IMR-90 (cell line): ENCODE results near the gene NAB1. TPM values are rescaled to one million over a fixed set of nuclear protein-coding genes. Genes with fewer than 3 reads are reported as not detected.

Source experiments
- ATAC-seq: fragments of 200-7000 bp; cut with Tn5 transposase; 2 replicates; pipeline ENCODE4 v1.9.1; 2020; ENCODE audit warnings: low read depth, mild to moderate bottlenecking, moderate library complexity
- BruUV-seq: library from RNA; stranded (reverse); fragments of 400-500 nt; replicated peaks from 2 replicates; lab custom pipeline; 2021; lab: Mats Ljungman, UMichigan
- CTCF ChIA-PET: fragments of 300-600 bp; formaldehyde crosslinking; extraction: SDS; loops from one replicate; lab custom pipeline; 2021; ENCODE audit warnings: antibody characterized with exemption; lab: Yijun Ruan, JAX
- POLR2A ChIA-PET: fragments of 300-600 bp; sonication (Branson Sonifier 250); formaldehyde crosslinking; loops from one replicate; lab custom pipeline; 2022; ENCODE audit warnings: antibody characterized with exemption; ENCODE audit not compliant: unreplicated experiment; lab: Charles Lee
- DNase-seq: peaks from one replicate; pipeline ENCODE4 v3.0.0; 2013
- H2AFZ ChIP-seq: replicated peaks from 2 replicates; pipeline ENCODE3; 2013; ENCODE audit warnings: low read length, mild to moderate bottlenecking; ENCODE audit not compliant: poor library complexity
- H2AK5ac ChIP-seq: 2 replicates; pipeline ENCODE4 v1.6.1; 2013; ENCODE audit warnings: low read depth, low read length, inconsistent platforms
- H2AK9ac ChIP-seq: replicated peaks from 2 replicates; pipeline ENCODE3; 2013; ENCODE audit warnings: mild to moderate bottlenecking, low read depth, low read length, moderate library complexity; ENCODE audit not compliant: poor library complexity
- H2BK120ac ChIP-seq: 2 replicates; pipeline ENCODE4 v1.6.1; 2013; ENCODE audit warnings: low read depth, low read length, inconsistent platforms
- H2BK15ac ChIP-seq: 3 replicates; pipeline ENCODE4 v1.6.1; 2013; ENCODE audit warnings: low read depth, low read length, inconsistent platforms
- H2BK20ac ChIP-seq: 2 replicates; pipeline ENCODE4 v1.6.1; 2013; ENCODE audit warnings: low read depth, mild to moderate bottlenecking, inconsistent platforms, low read length, moderate library complexity
- H2BK5ac ChIP-seq: 2 replicates; pipeline ENCODE4 v1.6.1; 2013; ENCODE audit warnings: mild to moderate bottlenecking, low read depth, low read length, inconsistent platforms; ENCODE audit not compliant: poor library complexity, severe bottlenecking
- H3K14ac ChIP-seq: replicated peaks from 2 replicates; pipeline ENCODE4 v1.6.1; 2013; ENCODE audit warnings: low read depth, low read length, inconsistent platforms
- H3K18ac ChIP-seq: 2 replicates; pipeline ENCODE4 v1.6.1; 2013; ENCODE audit warnings: low read depth, low read length, control low read depth
- H3K23ac ChIP-seq: 2 replicates; pipeline ENCODE4 v1.6.1; 2013; ENCODE audit warnings: low read depth, low read length, inconsistent platforms
- H3K27ac ChIP-seq: 2 replicates; pipeline ENCODE4 v1.5.1; 2013; ENCODE audit warnings: mild to moderate bottlenecking, control low read depth, low read length; ENCODE audit not compliant: insufficient read depth
- H3K27me3 ChIP-seq: 2 replicates; pipeline ENCODE4 v1.6.1; 2013; ENCODE audit warnings: low read length; ENCODE audit not compliant: control insufficient read depth, insufficient read depth
- H3K36me3 ChIP-seq: 2 replicates; pipeline ENCODE4 v1.6.1; 2013; ENCODE audit warnings: low read length, mixed read lengths; ENCODE audit not compliant: control insufficient read depth, insufficient read depth
- H3K4ac ChIP-seq: 2 replicates; pipeline ENCODE4 v1.6.1; 2013; ENCODE audit warnings: low read depth, low read length, inconsistent platforms
- H3K4me1 ChIP-seq: 2 replicates; pipeline ENCODE4 v1.6.1; 2013; ENCODE audit warnings: low read length, mixed read lengths; ENCODE audit not compliant: control insufficient read depth, insufficient read depth
- H3K4me2 ChIP-seq: 2 replicates; pipeline ENCODE4 v1.6.1; 2013; ENCODE audit warnings: low read depth, mild to moderate bottlenecking, control low read depth, low read length, moderate library complexity
- H3K4me3 ChIP-seq: 2 replicates; pipeline ENCODE4 v1.5.1; 2013; ENCODE audit warnings: low read depth, mild to moderate bottlenecking, control low read depth, low read length, moderate library complexity; ENCODE audit not compliant: insufficient read depth
- H3K56ac ChIP-seq: 2 replicates; pipeline ENCODE4 v1.6.1; 2013; ENCODE audit warnings: low read length, inconsistent platforms; ENCODE audit not compliant: insufficient read depth; ENCODE audit errors: extremely low read depth
- H3K79me1 ChIP-seq, 2 experiments: 2 replicates each; pipeline ENCODE4 v1.6.1; 2013; ENCODE audit warnings: low read length in 2 of 2, inconsistent platforms in 1 of 2, low read depth in 1 of 2
- H3K9ac ChIP-seq: 2 replicates; pipeline ENCODE4 v1.6.1; 2013; ENCODE audit warnings: low read depth, low read length, control low read depth
- H3K9me1 ChIP-seq: 2 replicates; pipeline ENCODE4 v1.6.1; 2013; ENCODE audit warnings: low read length, inconsistent platforms; ENCODE audit not compliant: insufficient read depth
- H3K9me3 ChIP-seq: 2 replicates; pipeline ENCODE4 v1.6.1; 2013; ENCODE audit warnings: low read length; ENCODE audit not compliant: control insufficient read depth, insufficient read depth
- H4K20me1 ChIP-seq: 2 replicates; pipeline ENCODE4 v1.6.1; 2013; ENCODE audit warnings: low read length, inconsistent platforms; ENCODE audit not compliant: insufficient read depth
- H4K5ac ChIP-seq: 2 replicates; pipeline ENCODE4 v1.6.1; 2013; ENCODE audit warnings: mild to moderate bottlenecking, low read depth, low read length, control low read depth
- H4K8ac ChIP-seq, 2 experiments: 2 replicates each; pipeline ENCODE4 v1.6.1; 2013; ENCODE audit warnings: low read depth in 2 of 2, low read length in 2 of 2, control low read depth in 1 of 2, inconsistent platforms in 1 of 2
- H4K91ac ChIP-seq: 2 replicates; pipeline ENCODE4 v1.6.1; 2013; ENCODE audit warnings: low read depth, low read length, inconsistent platforms; ENCODE audit not compliant: insufficient read depth
- CEBPB ChIP-seq: IDR thresholded peaks from 2 replicates; pipeline ENCODE4 v1.6.1; 2012; ENCODE audit warnings: low read depth, low read length, improper control_type of control experiment
- MAZ ChIP-seq: IDR thresholded peaks from 2 replicates; pipeline ENCODE4 v1.6.1; 2012; ENCODE audit warnings: low read depth, mild to moderate bottlenecking, low read length, improper control_type of control experiment, moderate library complexity, borderline replicate concordance
- MXI1 ChIP-seq: IDR thresholded peaks from 2 replicates; pipeline ENCODE4 v1.6.1; 2012; ENCODE audit warnings: low read depth, mild to moderate bottlenecking, low read length, moderate library complexity, borderline replicate concordance
- NFE2L2 ChIP-seq: fragments of 150-350 bp; IDR thresholded peaks from 2 replicates; pipeline ENCODE4 v1.6.1; 2016; ENCODE audit warnings: low read depth, mild to moderate bottlenecking, low read length
- POLR2A ChIP-seq: IDR thresholded peaks from 2 replicates; pipeline ENCODE4 v1.6.1; 2012; ENCODE audit warnings: mild to moderate bottlenecking, low read depth, low read length
- RAD21 ChIP-seq: IDR thresholded peaks from 2 replicates; pipeline ENCODE4 v1.6.1; 2012; ENCODE audit warnings: low read length, improper control_type of control experiment
- RCOR1 ChIP-seq: IDR thresholded peaks from 2 replicates; pipeline ENCODE4 v1.6.1; 2012; ENCODE audit warnings: mild to moderate bottlenecking, low read length, improper control_type of control experiment; ENCODE audit not compliant: insufficient replicate concordance
- WGBS, 2 experiments: methylation state at CpG; one replicate each; pipeline versions ENCODE4 v1.1.5 to v1.1.7; 2013; ENCODE audit warnings: missing lambda C conversion rate in 2 of 2; ENCODE audit not compliant: insufficient read length in 1 of 2; ENCODE audit errors: extremely low coverage in 2 of 2; 5-methylcytosine and 5-hydroxymethylcytosine counted together
- dilution Hi-C: fragments of 300-500 bp; cut with HindIII; formaldehyde crosslinking; loops from one replicate; pipeline ENCODE4 v1.14.3; 2018; ENCODE audit warnings: low sequenced_read_pairs; ENCODE audit not compliant: unreplicated experiment
- in situ Hi-C: fragments of 300-500 bp; cut with MboI; formaldehyde crosslinking; loops from 3 replicates; pipeline ENCODE4 v1.14.3; 2019; ENCODE audit warnings: low sequenced_read_pairs, inconsistent platforms, mixed read lengths
- intact Hi-C: fragments of 100-400 bp; cut with micrococcal nuclease; formaldehyde crosslinking; loops from 2 replicates; pipeline ENCODE4 v1.10.0; 2022
- polyA plus RNA-seq, 3 experiments: library from polyadenylated mRNA; depleted of rRNA; stranded (reverse); fragments of >200 nt; gene quantifications; 2 replicates each; pipeline ENCODE4 v1.2.3, GENCODE V29; 2012; ENCODE audit warnings: low replicate concordance in 1 of 3
- total RNA-seq: library from RNA; depleted of rRNA; stranded (reverse); fragments of >200 nt; gene quantifications from 2 replicates; pipeline ENCODE4 v1.2.3, GENCODE V29; 2012
- TF ChIP-seq, protein P1 (sequence below): fragments of 150-350 bp; IDR thresholded peaks from 2 replicates; pipeline ENCODE4 v1.6.1; 2017; ENCODE audit warnings: mild to moderate bottlenecking, antibody characterized with exemption, low read length, low read depth

The NAB1 gene
- total and polyA plus RNA-seq, 2 of the 4 experiments (the other 2 are of a cell fraction) = 11.9 to 31.2 TPM

DNA sequence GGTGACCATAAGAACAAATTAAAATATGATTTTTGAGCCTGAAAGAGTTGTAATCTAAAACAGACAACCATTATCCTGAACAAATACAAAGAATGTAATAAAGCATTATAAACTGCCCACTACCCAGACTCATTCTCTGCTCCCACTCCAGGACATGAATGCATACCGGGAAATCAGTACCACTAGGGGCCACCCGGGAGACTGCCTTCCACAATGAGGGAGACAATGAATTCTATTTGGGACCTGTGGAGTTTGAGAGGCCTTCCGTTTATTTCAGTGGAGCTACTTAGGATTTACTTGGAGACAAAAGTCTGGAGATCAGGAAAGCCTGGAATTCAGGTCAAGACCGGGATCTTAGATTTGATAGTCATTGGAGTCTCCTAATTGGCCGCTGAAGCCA lies 50.0 kb downstream of the NAB1 start:
- Histone ChIP-seq H3K79me1 (no peaks in the 10 kb centered on the region), H3K9me3 (no peaks in the 10 kb centered on the region), H3K18ac (no peak overlapping the region), H4K5ac (no peak overlapping the region), H3K4me1 (no peaks in the 10 kb centered on the region; the same call in 1 of the 2 replicates), H4K8ac (no peak overlapping the region), H3K4me3 (no peak overlapping the region), H4K91ac (no peak overlapping the region), H2BK5ac (no peak overlapping the region), H2BK120ac (no peak overlapping the region), H3K4me2 (no peak overlapping the region), H3K9me1 (no peaks in the 10 kb centered on the region), H3K27ac (no peak overlapping the region), H4K20me1 (no peaks in the 10 kb centered on the region), H2AFZ (no peak overlapping the region), H3K23ac (no peak overlapping the region), H2AK9ac (no peak overlapping the region), H3K14ac (no peak overlapping the region), H2BK20ac (no peak overlapping the region), H3K36me3 (no peaks in the 10 kb centered on the region), H3K56ac (no peak overlapping the region), H2BK15ac (no peak overlapping the region), H3K27me3 (peaks cover 2% of the 10 kb centered on the region), H2AK5ac (no peak overlapping the region), H3K9ac (no peak overlapping the region), H3K4ac (no peak overlapping the region)
- POLR2A ChIA-PET = no interaction called here
- no TSS peak for BruUV-seq
- in situ Hi-C loops = no loop called here
- WGBS, 2 experiments = 83% methylated on average over 2 of the region's 5 CpGs; no CpG with 5 or more reads in 1 of the 2 experiments
- dilution Hi-C loops = no loop called here
- no peak for TF ChIP-seq CEBPB
- TF ChIP-seq MAZ = no peak
- no peak for TF ChIP-seq RAD21
- no peak for TF ChIP-seq RCOR1
- TF ChIP-seq, protein P1, sequence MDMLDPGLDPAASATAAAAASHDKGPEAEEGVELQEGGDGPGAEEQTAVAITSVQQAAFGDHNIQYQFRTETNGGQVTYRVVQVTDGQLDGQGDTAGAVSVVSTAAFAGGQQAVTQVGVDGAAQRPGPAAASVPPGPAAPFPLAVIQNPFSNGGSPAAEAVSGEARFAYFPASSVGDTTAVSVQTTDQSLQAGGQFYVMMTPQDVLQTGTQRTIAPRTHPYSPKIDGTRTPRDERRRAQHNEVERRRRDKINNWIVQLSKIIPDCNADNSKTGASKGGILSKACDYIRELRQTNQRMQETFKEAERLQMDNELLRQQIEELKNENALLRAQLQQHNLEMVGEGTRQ = no peak
- TF ChIP-seq NFE2L2 = no peak
- TF ChIP-seq POLR2A = no peak
- TF ChIP-seq MXI1 = no peak
- CTCF ChIA-PET = no interaction called here
- DNase-seq = peak; percentile 11
- intact Hi-C loops = no loop called here
- ATAC-seq = peak; percentile 40; the same call in 1 of the 2 replicates
